Activated CD8-positive, alpha-beta memory T cell treated with anti-CD3 and anti-CD28 coated beads for 24 hours (primary cell): ENCODE data around the gene ADGRL3.
"Not testable (repeated sequence)": the region's sequence is repeated elsewhere in the genome, so short reads cannot be mapped to it uniquely, and the experiment has no call there.

Experiments
- DNase-seq: peaks from one replicate; pipeline ENCODE4 v3.0.0-alpha.2; 2020

ADGRL3 gene

DNA sequence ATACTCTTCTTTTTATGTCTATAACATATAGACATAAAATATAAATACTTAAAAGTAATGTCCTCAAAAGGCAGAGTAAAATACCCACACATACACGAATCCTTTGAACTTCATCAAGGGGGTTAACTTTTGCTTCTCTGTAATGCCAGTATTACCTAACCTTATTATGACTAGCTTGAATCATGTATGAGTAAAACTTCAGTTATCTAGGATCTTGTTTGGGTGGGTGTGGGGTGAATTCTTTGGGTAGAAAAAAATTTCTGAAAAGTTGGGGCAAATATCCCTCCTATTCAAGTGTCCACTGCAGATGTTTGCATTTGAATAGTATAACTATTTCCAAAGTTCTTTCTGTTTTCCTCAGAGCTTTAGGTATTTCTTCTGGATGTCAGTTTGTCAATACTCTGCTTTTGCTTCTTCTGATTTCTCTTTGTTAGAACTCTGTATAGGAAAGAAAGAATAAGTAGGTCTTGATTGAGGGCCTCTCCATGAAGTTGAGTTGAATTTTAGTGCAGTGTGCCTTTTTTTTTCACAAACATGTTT is 173.8 kb downstream of the ADGRL3 start:
- DNase-seq = no peak

- no peak for DNase-seq
Observed at GRCh38 chr4:61374447-61374891, 174.3 kb downstream of the ADGRL3 start.

- DNase-seq = no peak
Observed at GRCh38 chr4:61375301-61375700, 175.2 kb downstream of the ADGRL3 start.

DNA sequence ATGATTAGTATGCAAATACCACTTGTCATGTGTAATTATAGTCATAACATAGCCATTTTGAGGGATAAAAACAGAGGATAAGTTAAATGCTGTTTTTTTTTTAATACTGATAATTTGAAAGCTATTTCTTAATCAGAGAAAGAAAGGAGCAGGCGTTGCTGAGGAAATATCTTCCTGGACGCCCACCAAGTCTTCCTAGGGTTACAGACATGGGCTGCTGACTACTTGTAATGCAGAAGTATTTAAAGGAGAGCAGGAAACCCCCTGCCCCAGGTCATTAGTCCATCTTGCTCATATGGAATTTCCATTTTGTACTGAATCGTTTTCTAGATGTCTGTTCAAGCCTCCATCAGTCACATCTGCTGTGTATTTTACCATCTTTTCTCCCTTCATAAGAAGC is 176.2 kb downstream of the ADGRL3 start:
- DNase-seq = no peak

DNA sequence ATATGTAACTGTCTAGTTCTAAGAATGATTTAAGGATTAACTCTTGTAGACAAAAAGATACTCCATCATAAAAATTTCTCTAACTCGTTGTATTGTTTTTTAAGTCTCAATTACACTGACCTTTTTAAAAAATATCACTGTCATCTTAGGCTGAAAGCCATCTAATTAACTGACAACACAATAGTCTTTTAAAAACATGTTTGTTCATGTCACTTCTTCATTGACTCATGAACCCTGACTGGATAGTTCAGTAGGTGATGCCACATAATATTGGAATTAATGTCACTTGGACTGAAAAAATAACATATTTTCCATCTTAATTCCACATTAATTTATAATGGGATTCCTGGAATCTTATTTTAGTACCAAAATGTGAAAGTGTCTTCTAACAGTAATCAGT is 179.3 kb downstream of the ADGRL3 start:
- no peak for DNase-seq

GRCh38 chr4:61380865-61381264 is 180.7 kb downstream of the ADGRL3 start:
- DNase-seq = no peak

DNA sequence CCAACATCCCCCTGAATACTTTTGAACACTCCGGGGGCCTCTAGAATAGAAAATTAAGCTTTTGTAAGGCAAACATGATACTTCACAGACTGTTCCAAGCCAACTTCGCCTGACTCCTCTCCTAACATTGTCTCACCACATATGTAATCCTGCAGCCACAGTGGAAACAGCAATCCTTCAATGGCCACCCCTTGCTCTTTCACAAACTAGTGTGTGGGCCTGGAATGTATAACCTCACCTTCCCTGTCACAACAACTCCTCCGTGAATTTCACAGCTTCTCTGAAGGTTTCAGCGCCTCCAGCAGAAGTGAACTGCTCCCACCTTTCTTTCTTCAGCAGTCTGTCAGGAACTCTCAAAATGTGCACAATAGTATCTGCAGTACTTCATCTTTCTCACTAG is 185.1 kb downstream of the ADGRL3 start:
- DNase-seq = no peak

- not testable (repeated sequence) for DNase-seq
Observed at GRCh38 chr4:61387372-61387771, 187.2 kb downstream of the ADGRL3 start.

DNA sequence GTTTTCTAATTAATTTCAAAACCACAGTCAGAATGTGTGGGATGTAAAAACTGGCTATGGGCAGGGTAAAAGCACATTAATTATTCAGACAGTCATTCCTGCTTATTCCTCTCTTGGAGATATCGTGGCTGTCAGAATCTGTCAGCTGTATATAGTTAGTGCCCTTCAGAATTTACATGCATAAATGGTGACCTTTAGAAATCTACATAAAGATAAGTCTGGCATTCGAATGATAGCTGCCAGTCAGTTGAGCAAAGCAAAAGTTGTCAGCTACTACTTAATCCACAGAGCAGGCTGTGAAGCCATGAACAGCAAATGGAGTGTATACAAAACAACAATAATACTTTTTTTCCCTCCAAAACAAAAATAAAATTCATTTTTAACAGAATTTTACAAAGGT is 189.5 kb downstream of the ADGRL3 start:
- DNase-seq = no peak

DNA sequence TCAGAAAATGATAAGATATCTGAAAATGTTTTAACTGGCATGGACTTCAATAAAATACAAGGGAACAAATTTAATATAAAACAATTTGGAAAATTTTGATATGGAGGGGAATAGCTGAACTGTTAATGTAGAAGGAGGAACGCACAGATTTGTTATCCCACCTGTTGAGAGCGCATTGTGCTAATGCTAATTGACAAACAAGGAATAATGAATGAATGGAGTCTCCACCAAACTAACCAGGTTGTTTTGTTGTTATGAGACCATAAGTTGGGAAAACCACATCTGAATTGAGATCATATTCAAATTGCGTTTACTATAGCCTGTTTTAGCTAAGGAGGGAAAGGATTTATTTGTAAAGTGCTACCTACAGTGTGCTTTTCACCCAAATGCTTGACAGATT is 195.6 kb downstream of the ADGRL3 start:
- no peak for DNase-seq

DNA sequence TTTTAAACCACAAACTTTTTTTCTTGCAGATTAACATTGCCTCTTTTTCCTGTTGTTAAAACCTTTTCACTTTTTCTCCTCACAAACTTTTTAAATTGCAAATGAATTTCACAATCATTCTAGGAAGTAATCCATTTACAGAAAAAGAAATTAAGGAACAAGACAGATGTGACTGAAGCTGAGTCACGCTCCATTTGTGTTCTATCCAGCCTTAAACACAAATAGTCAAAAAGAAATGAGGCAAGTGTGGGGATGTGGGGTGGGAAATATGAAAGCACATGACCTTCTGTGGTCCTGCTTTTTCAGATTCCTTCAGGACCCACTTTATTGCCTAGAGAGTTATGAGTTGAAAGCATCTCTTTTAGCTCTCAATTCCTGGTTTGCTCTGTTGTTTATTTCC is 197.0 kb downstream of the ADGRL3 start:
- no peak for DNase-seq

DNA sequence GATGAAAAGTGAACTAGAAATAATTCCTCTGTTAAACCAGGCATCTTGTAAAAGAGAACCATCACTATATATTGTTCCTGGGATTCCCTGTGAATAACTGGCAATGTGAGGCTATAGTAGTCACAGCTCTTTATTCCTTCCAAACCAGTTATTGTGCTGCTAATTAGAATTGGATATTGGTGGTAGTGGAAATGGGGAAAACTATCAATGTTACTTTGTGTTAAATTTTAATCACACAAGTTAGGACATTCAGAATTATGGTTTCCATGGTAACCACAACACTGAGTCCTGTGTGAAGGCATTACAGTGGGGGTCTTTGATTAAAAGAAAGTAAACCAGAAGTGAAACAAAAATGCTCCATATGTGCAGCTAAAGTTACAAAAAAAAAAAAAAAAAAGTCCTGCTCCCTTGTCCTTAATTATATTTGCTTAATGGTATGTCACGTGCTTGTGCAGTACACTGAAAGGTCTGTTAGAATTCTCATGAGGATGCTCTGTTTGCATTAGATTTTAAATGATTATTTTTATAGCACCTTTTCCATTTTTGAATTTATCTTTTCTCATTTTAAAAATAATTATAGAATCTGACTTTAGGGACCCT is 200.4 kb downstream of the ADGRL3 start:
- no peak for DNase-seq

- DNase-seq = no peak
Observed at GRCh38 chr4:61401771-61402170, 201.6 kb downstream of the ADGRL3 start.

DNA sequence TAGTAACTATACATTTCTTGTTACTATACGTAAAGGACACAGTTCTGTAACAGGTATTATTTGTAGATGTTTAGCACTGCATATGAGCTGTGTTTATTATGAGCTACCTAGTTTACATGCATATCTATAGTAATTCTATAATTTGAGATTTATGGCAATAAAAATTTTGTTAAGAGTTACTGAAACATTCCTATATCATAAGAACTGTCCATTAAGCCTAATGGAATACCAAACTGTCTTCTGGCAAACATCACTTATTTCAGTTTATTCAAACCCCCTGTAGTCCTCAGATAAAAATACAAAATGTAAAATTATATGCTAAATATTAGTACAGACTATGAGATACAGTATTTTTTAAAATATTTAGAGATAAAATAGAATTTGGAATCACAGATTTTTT is 205.2 kb downstream of the ADGRL3 start:
- no peak for DNase-seq

- no peak for DNase-seq
Observed at GRCh38 chr4:61406677-61407076, 206.6 kb downstream of the ADGRL3 start.

DNA sequence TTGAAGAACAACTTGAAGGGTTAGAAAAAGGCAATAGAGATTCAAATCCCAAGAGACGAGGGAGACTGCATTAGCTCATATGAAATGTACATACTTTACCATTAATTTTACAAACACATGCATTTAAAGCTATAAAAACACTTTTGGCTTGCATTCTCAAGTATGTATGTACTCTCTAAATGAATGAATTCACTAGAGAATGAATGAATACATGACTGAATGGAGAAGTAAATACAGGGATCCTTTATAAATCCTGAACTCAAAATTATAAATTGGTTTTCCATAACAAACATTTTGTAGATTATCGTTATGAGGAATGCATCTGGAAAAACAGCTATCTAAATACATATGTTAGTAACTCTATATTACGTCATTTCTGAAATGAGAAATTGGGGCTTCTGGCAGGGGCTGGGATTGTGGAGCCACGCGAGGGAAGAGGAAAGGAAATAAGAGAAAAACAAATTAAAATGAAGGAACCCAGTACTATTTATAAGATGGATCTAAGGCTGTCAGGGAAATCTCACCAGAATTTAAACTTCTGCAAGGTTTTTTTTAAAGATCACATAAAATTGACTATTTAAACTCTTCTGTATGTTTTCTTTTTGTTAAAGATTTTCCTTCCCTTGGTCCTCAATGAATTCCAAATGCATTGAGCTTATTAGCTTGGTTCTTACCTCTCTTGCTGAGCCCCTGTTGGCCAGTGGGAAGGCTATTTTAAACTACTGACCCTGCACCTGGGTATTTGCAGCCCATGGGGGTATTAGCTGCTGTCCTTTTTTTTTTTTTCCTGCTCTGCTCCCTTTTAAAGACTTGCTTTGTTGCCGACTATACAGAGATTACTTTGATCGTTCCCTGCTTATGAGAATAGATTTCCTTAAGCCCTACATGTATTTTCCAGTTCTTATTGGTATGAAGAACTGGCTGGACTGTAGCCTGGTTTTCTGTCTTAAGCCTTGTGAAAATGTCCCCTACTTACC is 207.8 kb downstream of the ADGRL3 start:
- no peak for DNase-seq

DNA sequence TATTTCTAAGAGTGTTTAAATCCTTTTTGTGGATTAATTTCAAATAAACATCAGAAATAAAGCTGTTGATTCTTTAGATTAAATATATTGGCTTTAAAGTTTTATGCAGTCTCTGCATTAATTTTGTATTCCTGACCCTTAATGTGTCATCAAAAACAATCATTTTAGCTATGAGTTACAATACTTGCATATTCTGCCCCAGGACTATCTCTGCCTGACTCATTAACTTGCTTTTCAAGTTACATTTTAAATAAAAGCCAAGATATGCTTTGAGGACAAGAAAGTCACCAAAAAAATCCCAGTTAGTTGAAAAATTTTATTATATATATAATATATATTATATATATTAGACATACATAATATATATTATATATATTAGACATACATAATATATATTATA is 208.7 kb downstream of the ADGRL3 start:
- DNase-seq = no peak

GRCh38 chr4:61411241-61411640 is 211.1 kb downstream of the ADGRL3 start:
- no peak for DNase-seq

GRCh38 chr4:61425315-61425714 is 225.2 kb downstream of the ADGRL3 start:
- no peak for DNase-seq

- DNase-seq = no peak
Observed at GRCh38 chr4:61426229-61426628, 226.1 kb downstream of the ADGRL3 start.

GRCh38 chr4:61427099-61427817 is 227.1 kb downstream of the ADGRL3 start:
- no peak for DNase-seq

DNA sequence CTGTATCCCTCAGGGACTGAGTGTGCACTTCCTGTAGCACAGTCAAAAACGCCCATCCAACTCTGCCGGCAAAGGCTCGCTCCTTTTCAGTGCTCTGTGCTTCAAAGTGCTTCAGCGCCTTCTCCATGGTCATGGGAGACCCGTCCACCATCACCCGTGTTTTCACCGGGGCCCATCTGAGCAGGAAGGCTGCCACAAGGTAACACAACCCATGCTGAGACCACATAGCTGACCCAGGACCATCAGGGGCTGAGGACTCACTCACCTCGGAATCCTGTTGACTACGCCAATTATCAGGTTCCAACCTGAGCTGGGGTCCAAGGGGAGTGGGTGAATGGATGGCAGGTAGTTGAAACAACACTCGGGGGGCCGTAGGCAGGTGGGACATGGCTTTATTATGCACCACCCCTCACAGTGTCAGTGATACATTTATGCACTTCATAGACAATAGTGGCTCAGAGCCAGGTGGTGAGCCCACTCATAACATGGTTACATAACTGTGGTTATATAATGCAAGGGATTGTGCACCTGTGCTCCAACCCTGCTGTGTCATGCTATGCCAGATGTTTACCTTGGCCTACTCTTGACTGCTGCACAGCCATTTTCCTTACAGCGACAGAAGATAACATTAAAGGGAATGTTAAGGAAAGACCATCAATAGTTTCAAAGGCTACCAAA is 227.8 kb downstream of the ADGRL3 start:
- no peak for DNase-seq

DNA sequence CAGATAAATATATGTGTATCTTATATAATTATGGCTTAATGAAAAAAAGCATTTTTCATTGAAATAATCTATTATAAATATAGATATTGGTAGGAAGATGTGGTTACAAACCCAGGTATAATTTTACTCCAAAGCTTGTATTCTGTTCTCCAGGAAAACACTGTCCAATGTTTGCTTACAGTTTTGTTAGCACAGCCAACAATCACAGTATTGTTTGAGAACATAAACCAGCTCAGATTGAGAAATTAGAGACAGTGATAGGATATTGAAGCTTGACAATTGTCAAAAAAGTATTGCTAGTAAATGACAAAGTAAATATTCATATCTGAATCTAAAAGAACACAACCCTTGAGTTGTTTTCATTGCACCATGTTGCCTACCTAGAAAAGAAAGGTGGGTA is 228.8 kb downstream of the ADGRL3 start:
- DNase-seq = no peak
